ENCODE results near the gene SKA3. TPM values are rescaled to one million over a fixed set of nuclear protein-coding genes. Genes with fewer than 3 reads are reported as not detected.

The SKA3 gene
- total RNA-seq, 1 experiment from 2014 or later = 18.9 TPM

- Histone ChIP-seq H3K4me3 (no peak overlapping the region), H3K4me1 (replicated peaks; ENCODE audit: insufficient read depth) (no peaks in the 10 kb centered on the region), H3K36me3 (ENCODE audit: low read depth) (peaks cover 9% of the 10 kb centered on the region; the same call in 1 of the 2 replicates), H4K20me1 (ENCODE audit: insufficient read depth) (no peaks in the 10 kb centered on the region), H3K4me2 (no peak overlapping the region), H3K9me2 (ENCODE audit: insufficient read depth) (no peaks in the 10 kb centered on the region), H3K27ac (no peak overlapping the region), H3F3A (ENCODE audit: insufficient read depth, low read depth) (peaks cover 24% of the 10 kb centered on the region; the same call in 1 of the 2 replicates), H3K9me3 (ENCODE audit: insufficient read depth, low read depth) (no peaks in the 10 kb centered on the region), H3K79me2 (ENCODE audit: low read depth) (no peaks in the 10 kb centered on the region), H3K27me3 (ENCODE audit: insufficient read depth, low read depth) (no peaks in the 10 kb centered on the region), H2AFZ (no peak overlapping the region)
- ChIA-PET POLR2A (ENCODE audit: unreplicated experiment) (interaction anchor here (0.7 kb wide), 1 partner anchor 89 kb away, joined by 5 read pairs; no protein-coding TSS in a partner anchor), CTCF (no interaction called here)
- BruUV-seq (replicated peaks) = no TSS peak
- DNase-seq = no peak
- no peak for TF ChIP-seq EZH2 (IDR thresholded peaks at IDR 0.05; ENCODE audit: low read depth)
- no peak for TF ChIP-seq CTCF (conservative IDR thresholded peaks at IDR 0.05)
- intact Hi-C loops (cut with micrococcal nuclease; ENCODE audit: unreplicated experiment) = no loop called here
Observed at GRCh38 chr13:21152251-21152899, 24.0 kb downstream of the SKA3 start.

DNA sequence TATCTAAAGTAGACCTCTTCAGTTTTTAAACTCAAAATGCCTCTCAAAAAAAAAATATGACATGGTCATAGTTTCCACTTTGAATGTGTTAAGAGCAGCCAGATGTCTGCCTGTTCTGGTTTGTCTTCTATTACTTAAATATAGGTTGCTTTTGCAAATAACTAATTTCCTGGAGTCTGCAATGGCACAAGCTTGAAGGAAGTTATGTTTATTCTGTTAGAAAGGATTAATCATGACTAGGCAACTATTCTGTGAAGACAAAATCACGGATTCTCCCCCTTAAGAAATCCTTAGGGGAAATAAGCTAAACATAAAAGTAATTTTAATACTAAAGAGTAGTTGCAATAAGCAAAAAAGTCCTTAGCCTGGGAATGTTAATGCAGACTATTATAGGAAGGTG lies 26.3 kb downstream of the SKA3 start:
- no peaks in the 10 kb centered on the region for H3K79me2 ChIP-seq (ENCODE audit: low read depth)
- no peaks in the 10 kb centered on the region for H3K9me2 ChIP-seq (ENCODE audit: insufficient read depth)
- BruUV-seq (replicated peaks) = no TSS peak
- H3K9me3 ChIP-seq (ENCODE audit: insufficient read depth, low read depth) = no peaks in the 10 kb centered on the region
- ChIA-PET CTCF (no interaction called here), POLR2A (ENCODE audit: unreplicated experiment) (interaction anchor here (0.6 kb wide), 1 partner anchor 195 kb away, joined by 6 read pairs; no protein-coding TSS in a partner anchor)
- peaks cover 17% of the 10 kb centered on the region; the same call in 1 of the 2 replicates for H4K20me1 ChIP-seq (ENCODE audit: insufficient read depth)
- intact Hi-C loops (cut with micrococcal nuclease; ENCODE audit: unreplicated experiment) = no loop called here
- H3K4me3 ChIP-seq = no peak overlapping the region
- H2AFZ ChIP-seq = no peak overlapping the region
- no peaks in the 10 kb centered on the region for H3K4me1 ChIP-seq (replicated peaks; ENCODE audit: insufficient read depth)
- DNase-seq = no peak
- no peaks in the 10 kb centered on the region for H3K27me3 ChIP-seq (ENCODE audit: insufficient read depth, low read depth)
- peaks cover 24% of the 10 kb centered on the region for H3F3A ChIP-seq (ENCODE audit: insufficient read depth, low read depth)
- H3K36me3 ChIP-seq (ENCODE audit: low read depth) = peaks cover 23% of the 10 kb centered on the region
- H3K4me2 ChIP-seq = no peak overlapping the region
- no peak overlapping the region for H3K27ac ChIP-seq
- no peak for TF ChIP-seq CTCF (conservative IDR thresholded peaks at IDR 0.05)
- TF ChIP-seq EZH2 (IDR thresholded peaks at IDR 0.05; ENCODE audit: low read depth) = no peak

- Histone ChIP-seq H3K4me2 (no peak overlapping the region), H3K79me2 (ENCODE audit: low read depth) (peaks cover 3% of the 10 kb centered on the region; the same call in 1 of the 2 replicates), H3K9me3 (ENCODE audit: insufficient read depth, low read depth) (no peaks in the 10 kb centered on the region), H3K27ac (no peak overlapping the region), H4K20me1 (ENCODE audit: insufficient read depth) (peaks cover 21% of the 10 kb centered on the region), H2AFZ (no peak overlapping the region), H3K27me3 (ENCODE audit: insufficient read depth, low read depth) (no peaks in the 10 kb centered on the region), H3K36me3 (ENCODE audit: low read depth) (peaks cover 19% of the 10 kb centered on the region; the same call in 1 of the 2 replicates), H3K9me2 (ENCODE audit: insufficient read depth) (no peaks in the 10 kb centered on the region), H3F3A (ENCODE audit: insufficient read depth, low read depth) (peaks cover 24% of the 10 kb centered on the region), H3K4me3 (no peak overlapping the region), H3K4me1 (replicated peaks; ENCODE audit: insufficient read depth) (no peaks in the 10 kb centered on the region)
- intact Hi-C loops (cut with micrococcal nuclease; ENCODE audit: unreplicated experiment) = no loop called here
- POLR2A ChIA-PET (ENCODE audit: unreplicated experiment) = no interaction called here
- no peak for DNase-seq
- CTCF ChIA-PET = no interaction called here
- TF ChIP-seq CTCF (conservative IDR thresholded peaks at IDR 0.05) (no peak), EZH2 (IDR thresholded peaks at IDR 0.05; ENCODE audit: low read depth) (no peak)
- no TSS peak for BruUV-seq (replicated peaks)
Observed at GRCh38 chr13:21149568-21149967, 26.8 kb downstream of the SKA3 start.
